Measurements from ENCODE around the gene RTBDN.
A peak's percentile ranks its signal among the peaks of the same experiment; 100 is the strongest.
"Not testable (repeated sequence)": the region's sequence is repeated elsewhere in the genome, so short reads cannot be mapped to it uniquely, and the experiment has no call there.

RTBDN gene

DNA sequence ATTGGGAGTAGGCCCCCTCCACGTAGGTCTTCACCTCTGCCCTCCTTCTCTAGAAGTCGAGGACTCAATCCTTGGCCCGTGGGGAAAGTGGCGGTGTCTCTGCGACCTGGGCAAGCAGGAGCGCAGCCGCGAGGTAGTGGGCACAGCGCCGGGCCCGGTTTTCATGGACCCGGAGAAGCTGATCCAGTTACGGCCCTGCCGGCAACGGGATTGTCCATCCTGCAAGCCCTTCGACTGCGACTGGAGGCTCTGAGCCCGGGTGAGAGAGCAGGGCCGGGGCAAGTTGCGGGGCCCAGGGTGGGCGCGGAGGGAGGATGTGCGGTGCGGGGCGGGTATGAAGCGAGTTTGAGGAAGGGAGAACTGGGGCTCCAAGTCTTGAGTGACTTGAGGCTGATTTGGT is 30.3 kb downstream of the RTBDN start:
- DNase-seq (ENCODE audit: insufficient read length, low spot score) (no peak), FAIRE-seq (no peak)
- TF ChIP-seq, protein P1, sequence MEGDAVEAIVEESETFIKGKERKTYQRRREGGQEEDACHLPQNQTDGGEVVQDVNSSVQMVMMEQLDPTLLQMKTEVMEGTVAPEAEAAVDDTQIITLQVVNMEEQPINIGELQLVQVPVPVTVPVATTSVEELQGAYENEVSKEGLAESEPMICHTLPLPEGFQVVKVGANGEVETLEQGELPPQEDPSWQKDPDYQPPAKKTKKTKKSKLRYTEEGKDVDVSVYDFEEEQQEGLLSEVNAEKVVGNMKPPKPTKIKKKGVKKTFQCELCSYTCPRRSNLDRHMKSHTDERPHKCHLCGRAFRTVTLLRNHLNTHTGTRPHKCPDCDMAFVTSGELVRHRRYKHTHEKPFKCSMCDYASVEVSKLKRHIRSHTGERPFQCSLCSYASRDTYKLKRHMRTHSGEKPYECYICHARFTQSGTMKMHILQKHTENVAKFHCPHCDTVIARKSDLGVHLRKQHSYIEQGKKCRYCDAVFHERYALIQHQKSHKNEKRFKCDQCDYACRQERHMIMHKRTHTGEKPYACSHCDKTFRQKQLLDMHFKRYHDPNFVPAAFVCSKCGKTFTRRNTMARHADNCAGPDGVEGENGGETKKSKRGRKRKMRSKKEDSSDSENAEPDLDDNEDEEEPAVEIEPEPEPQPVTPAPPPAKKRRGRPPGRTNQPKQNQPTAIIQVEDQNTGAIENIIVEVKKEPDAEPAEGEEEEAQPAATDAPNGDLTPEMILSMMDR (IDR thresholded peaks at IDR 0.05; ENCODE audit: insufficient read depth, missing control alignments): no peak

DNA sequence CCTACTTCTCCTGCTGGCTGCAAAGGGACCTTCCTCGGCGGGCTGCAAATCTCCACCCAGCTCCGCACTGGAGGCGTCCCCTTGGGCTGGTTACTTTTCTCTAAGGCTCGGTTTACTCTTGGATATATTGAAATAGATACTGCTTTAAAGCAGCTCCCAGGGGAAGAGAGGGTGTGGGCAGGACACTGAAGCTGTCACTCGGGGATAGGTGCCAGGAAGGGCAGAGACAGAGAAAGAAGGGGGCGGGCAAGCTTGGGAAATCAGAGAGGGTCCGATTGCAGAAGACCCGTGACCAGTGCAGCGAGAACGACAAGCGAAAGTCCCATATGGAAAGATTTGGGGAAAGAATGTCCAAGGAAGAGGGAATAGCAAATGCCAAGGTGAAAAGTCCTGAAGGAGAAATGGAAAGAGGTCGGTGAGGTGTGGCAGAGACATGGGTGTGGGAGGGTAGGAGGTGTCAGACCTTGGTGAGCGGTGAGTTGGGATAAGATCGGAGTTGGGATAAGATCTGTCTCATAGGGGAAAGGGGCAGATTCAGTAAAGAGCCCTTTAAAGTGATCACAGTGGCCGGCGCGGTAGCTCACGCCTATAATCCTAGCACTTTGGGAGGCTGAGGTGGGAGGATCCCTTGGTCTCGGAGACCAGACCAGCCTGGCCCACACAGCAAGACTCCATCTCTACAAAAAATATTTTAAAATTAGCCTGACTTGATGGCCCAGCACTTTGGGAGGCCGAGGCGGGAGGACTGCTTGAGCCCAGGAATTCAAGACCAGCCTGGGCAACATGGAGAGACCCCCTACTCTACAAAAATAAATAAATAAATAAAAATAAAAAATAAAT is 31.9 kb downstream of the RTBDN start:
- DNase-seq (ENCODE audit: insufficient read length, low spot score) (no peak), FAIRE-seq (no peak)
- TF ChIP-seq, protein P1 (IDR thresholded peaks at IDR 0.05; ENCODE audit: insufficient read depth, missing control alignments): no peak

DNA sequence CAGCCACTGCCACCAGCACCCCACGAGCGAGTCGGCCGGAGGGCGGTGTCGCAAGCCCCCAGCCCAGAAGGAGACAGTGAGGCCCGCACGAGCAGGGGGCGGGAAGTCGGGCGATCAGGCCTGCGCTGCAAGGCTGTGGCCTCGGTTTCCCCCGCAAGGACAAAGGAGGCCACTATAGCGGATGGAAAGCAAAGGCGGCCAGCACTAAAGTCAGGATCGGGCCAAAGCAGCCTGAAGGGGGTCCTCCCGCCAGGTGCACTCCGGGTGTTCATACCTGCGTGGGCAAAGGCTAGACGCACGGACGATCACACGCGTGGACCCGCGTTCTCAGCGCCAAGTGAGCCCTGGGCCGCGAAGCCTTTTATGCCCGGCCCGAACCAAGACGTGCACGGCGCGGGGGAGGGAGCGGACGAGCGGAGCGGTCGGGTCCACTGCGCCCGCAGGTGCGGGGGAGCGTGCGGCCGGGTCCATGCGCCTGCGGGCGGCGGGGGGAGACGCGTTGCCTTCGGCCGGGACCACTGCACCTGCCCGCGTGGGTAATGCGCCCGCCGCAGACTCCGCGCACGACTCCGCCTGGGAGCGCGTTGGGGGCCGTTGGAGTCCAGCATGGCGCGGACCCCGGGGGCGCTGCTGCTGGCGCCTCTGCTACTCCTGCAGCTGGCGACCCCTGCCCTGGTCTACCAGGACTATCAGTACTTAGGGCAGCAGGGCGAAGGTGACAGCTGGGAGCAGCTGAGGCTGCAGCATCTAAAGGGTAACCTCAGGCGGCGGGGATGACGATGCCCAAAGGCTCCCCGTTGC is 32.7 kb downstream of the RTBDN start, which contains the start of the genes PRDX2 and THSD8:
TSS of gene PRDX2 (minus strand) at position 335 of the 801 bp plus-strand sequence. CDS start 539 bp downstream, outside the sequence.
TSS of gene THSD8 (plus strand) at position 604 of the 801 bp plus-strand sequence. CDS start at position 607, 3 bp downstream.
- DNase-seq (ENCODE audit: insufficient read length, low spot score) (peak; percentile 88), FAIRE-seq (no peak)
- TF ChIP-seq, protein P1 (IDR thresholded peaks at IDR 0.05; ENCODE audit: insufficient read depth, missing control alignments): no peak

DNA sequence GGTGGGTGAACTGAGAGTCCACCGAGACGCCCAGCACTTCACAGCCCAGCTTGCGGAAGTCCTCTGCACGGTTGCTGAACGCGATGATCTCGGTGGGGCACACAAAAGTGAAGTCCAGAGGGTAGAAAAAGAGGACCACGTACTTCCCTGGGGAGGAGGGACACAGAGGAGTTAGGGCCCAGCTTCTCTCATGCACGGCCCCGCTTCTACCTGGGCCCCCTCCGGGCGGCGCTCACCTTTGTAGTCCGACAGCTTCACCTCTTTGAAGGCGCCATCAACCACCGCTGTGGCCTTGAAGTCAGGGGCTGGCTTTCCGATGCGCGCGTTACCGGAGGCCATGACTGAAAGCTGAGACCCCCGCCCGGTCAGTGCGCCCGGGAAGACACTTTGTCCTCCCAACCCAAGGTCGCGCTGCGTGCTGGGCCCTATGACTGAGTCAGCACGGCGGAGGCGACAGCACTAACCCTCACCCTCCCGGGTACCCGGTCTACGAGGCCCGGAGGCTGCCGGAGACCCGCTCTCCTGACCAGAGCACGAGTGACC is 33.4 kb downstream of the RTBDN start:
- TF ChIP-seq, protein P1 (IDR thresholded peaks at IDR 0.05; ENCODE audit: insufficient read depth, missing control alignments): no peak
- DNase-seq (ENCODE audit: insufficient read length, low spot score) (no peak), FAIRE-seq (no peak)

DNA sequence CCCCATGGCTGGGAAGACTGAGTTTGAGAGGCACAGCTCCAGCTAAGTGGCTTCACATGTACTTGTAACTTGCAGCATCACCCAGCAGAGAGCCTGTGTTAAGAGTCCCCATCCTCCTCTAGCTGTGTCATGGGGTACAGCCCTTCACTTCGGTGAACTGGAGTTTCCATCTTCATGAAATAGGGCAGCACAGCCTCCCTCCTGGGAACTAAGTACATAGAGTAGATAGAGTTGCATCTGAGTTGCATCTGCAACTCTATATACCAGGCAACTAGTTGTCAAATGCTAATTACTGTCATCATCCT is 34.0 kb downstream of the RTBDN start:
- DNase-seq (ENCODE audit: insufficient read length, low spot score): no peak
- FAIRE-seq: no peak
- TF ChIP-seq, protein P1 (IDR thresholded peaks at IDR 0.05; ENCODE audit: insufficient read depth, missing control alignments): no peak

DNA sequence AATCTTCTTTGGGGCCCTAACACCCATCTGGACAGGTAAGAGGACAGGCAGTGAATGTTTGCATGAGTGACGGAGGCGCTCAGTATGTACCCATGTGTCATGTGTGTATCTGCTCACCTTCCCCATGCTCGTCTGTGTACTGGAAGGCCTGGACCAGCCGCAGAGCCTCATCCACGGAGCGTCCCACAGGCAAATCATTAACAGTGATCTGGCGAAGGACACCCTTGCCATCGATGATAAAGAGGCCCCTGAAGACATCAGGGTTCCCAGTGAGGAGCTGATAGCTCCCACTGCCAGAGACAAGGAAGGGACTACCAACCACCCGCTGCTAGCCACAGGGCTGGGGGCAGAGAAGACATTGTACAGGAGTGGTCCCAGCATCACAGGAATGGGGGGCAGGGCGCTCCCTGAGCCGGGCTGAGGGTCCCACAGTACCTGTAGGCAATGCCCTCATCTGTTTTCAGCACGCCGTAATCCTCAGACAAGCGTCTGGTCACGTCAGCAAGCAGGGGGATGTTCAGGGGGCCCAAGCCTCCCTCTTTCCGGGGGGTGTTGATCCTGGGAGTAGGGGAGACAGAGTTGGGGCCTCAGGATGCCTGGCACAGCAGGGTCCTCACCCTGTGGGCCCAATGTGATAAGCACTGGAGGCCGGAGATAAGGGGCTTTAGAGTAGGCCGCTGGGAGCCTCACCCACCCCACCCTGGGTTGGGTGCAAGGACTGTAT is 34.5 kb downstream of the RTBDN start:
- DNase-seq (ENCODE audit: insufficient read length, low spot score) (no peak), FAIRE-seq (no peak)
- TF ChIP-seq, protein P1 (IDR thresholded peaks at IDR 0.05; ENCODE audit: insufficient read depth, missing control alignments): no peak

DNA sequence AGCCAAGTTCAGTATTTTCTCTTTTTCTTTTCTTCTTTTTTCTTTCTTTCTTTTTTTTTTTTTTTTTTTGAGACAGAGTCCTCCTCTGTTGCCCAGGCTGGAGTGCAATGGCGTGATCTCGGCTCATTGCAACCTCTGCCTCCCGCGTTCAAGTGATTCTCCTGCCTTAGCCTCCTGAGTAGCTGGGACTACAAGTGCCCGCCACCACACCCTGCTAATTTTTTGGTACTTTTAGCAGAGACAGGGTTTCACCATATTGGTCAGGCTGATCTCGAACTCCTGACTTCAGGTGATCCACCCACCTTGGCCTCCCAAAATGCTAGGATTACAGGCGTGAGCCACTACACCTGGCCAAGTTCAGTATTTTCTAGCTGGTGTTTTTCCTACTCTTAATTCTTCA is 36.8 kb downstream of the RTBDN start:
- DNase-seq (ENCODE audit: insufficient read length, low spot score); FAIRE-seq: not testable (repeated sequence)

All from D721Med (cell line).